ENCODE data around the gene MBNL1. TPM values are rescaled to one million over a fixed set of nuclear protein-coding genes. Genes with fewer than 3 reads are reported as not detected.
A peak's percentile ranks its signal among the peaks of the same experiment; 100 is the strongest.

The MBNL1 gene
- total and polyA plus RNA-seq, 2 of the 4 experiments (the other 2 are of a cell fraction), result 127 to 664 TPM

- no peak overlapping the region; the same call in 1 of the 2 replicates for H2BK120ac ChIP-seq (ENCODE audit: low read depth, low read length)
- ATAC-seq (ENCODE audit: low read depth) (no peak), DNase-seq (no peak)
- no peak overlapping the region for H2BK15ac ChIP-seq (ENCODE audit: low read depth, low read length)
- H3K14ac ChIP-seq (replicated peaks; ENCODE audit: low read depth, low read length), result peak overlapping the region; percentile 73; the same call in 1 of the 2 replicates
- H3K4me2 ChIP-seq (ENCODE audit: low read depth, low read length), result peak overlapping the region; percentile 84; the same call in 1 of the 2 replicates
- no peaks in the 10 kb centered on the region; the same call in 1 of the 2 replicates for H3K36me3 ChIP-seq (ENCODE audit: control insufficient read depth, insufficient read depth, low read length)
- H2AK9ac ChIP-seq (replicated peaks; ENCODE audit: low read depth, low read length, poor library complexity), result no peak overlapping the region
- H4K8ac ChIP-seq (ENCODE audit: low read depth in 2 of 2, low read length in 2 of 2), result peak overlapping the region in 1 of 2 experiments; percentile 13; a peak in 1 of 4 replicates
- intact Hi-C loops (cut with micrococcal nuclease), result no loop called here
- ChIA-PET POLR2A (ENCODE audit: unreplicated experiment) (interaction anchor here (1.0 kb wide), 1 partner anchor 14 kb away, joined by 3 read pairs; the partner anchor contains the start of gene MBNL1), CTCF (no interaction called here)
- no peak overlapping the region for H2BK20ac ChIP-seq (ENCODE audit: low read depth, low read length)
- peak overlapping the region; percentile 16 for H4K5ac ChIP-seq (ENCODE audit: low read depth, low read length)
- no peak overlapping the region for H3K9ac ChIP-seq (ENCODE audit: low read depth, low read length)
- TF ChIP-seq NFE2L2 (IDR thresholded peaks at IDR 0.05; ENCODE audit: low read depth, low read length), result no peak
- TF ChIP-seq RAD21 (IDR thresholded peaks at IDR 0.05; ENCODE audit: low read length), result no peak
- no peak for TF ChIP-seq FOS (IDR thresholded peaks at IDR 0.05; ENCODE audit: low read depth, low read length)
- TF ChIP-seq BHLHE40 (IDR thresholded peaks at IDR 0.05; ENCODE audit: low read depth, low read length), result no peak
- no peak for TF ChIP-seq SMC3 (IDR thresholded peaks at IDR 0.05; ENCODE audit: low read depth, low read length)
- TF ChIP-seq MAZ (IDR thresholded peaks at IDR 0.05; ENCODE audit: borderline replicate concordance, low read depth, low read length), result no peak
- TF ChIP-seq CHD1 (IDR thresholded peaks at IDR 0.05; ENCODE audit: low read depth, low read length), result no peak
- TF ChIP-seq POLR2A (IDR thresholded peaks at IDR 0.05; ENCODE audit: low read depth, low read length), result no peak
- TF ChIP-seq CTCF (conservative IDR thresholded peaks at IDR 0.05; ENCODE audit: low read depth, low read length), result no peak
- no peak for TF ChIP-seq RCOR1 (IDR thresholded peaks at IDR 0.05; ENCODE audit: insufficient replicate concordance, low read length)
- no peak for TF ChIP-seq MXI1 (IDR thresholded peaks at IDR 0.05; ENCODE audit: borderline replicate concordance, low read depth, low read length)
- TF ChIP-seq USF2 (IDR thresholded peaks at IDR 0.05; ENCODE audit: low read depth, low read length), result no peak
- BruUV-seq (replicated peaks), result no TSS peak
- 0 out of 2 replicates have a peak overlapping the region, but pooled peaks have one; percentile 45 for H3K23ac ChIP-seq (ENCODE audit: low read depth, low read length)
- peaks cover 14% of the 10 kb centered on the region for H3K9me1 ChIP-seq (ENCODE audit: insufficient read depth, low read length)
- H4K20me1 ChIP-seq (ENCODE audit: insufficient read depth, low read length), result peaks cover 72% of the 10 kb centered on the region
- no peak overlapping the region for H3K4ac ChIP-seq (ENCODE audit: low read depth, low read length)
- H3K27me3 ChIP-seq (ENCODE audit: control insufficient read depth, insufficient read depth, low read length), result no peaks in the 10 kb centered on the region
- no peak overlapping the region for H4K91ac ChIP-seq (ENCODE audit: insufficient read depth, low read depth, low read length)
- in situ Hi-C loops (cut with MboI; ENCODE audit: low sequenced_read_pairs), result no loop called here
- dilution Hi-C loops (cut with HindIII; ENCODE audit: low sequenced_read_pairs, unreplicated experiment), result no loop called here
- no peak overlapping the region for H2AFZ ChIP-seq (replicated peaks; ENCODE audit: low read length, poor library complexity)
- peak overlapping the region; percentile 40 for H2BK5ac ChIP-seq (ENCODE audit: low read depth, low read length, poor library complexity, severe bottlenecking)
- no peak overlapping the region for H3K4me3 ChIP-seq (ENCODE audit: insufficient read depth, low read depth, low read length)
- no peaks in the 10 kb centered on the region for H3K9me3 ChIP-seq (ENCODE audit: control insufficient read depth, insufficient read depth, low read length)
- H3K27ac ChIP-seq (ENCODE audit: insufficient read depth, low read length), result no peak overlapping the region
- no peak overlapping the region for H2AK5ac ChIP-seq (ENCODE audit: low read depth, low read length)
- no CpG with 5 or more reads among the region's 1 CpG for WGBS, 2 experiments (ENCODE audit: extremely low coverage in 2 of 2, insufficient read length in 1 of 2)
- peaks cover 0 to 36% of the 10 kb centered on the region in 2 experiments; a peak in 2 of 4 replicates for H3K79me1 ChIP-seq (ENCODE audit: low read depth in 1 of 2, low read length in 2 of 2)
- peaks cover 17% of the 10 kb centered on the region for H3K4me1 ChIP-seq (ENCODE audit: control insufficient read depth, insufficient read depth, low read length)
- H3K56ac ChIP-seq (ENCODE audit: extremely low read depth, insufficient read depth, low read length), result no peak overlapping the region; the same call in 1 of the 2 replicates
- H3K18ac ChIP-seq (ENCODE audit: low read depth, low read length), result peak overlapping the region; percentile 76; the same call in 1 of the 2 replicates
Measured at GRCh38 chr3:152282813-152283212, 14.1 kb downstream of the MBNL1 start.
